HepG2 (cell line): ENCODE measurements around the gene C20orf202. TPM values are rescaled to one million over a fixed set of nuclear protein-coding genes. Genes with fewer than 3 reads are reported as not detected.
"Not testable (repeated sequence)": the region's sequence is repeated elsewhere in the genome, so short reads cannot be mapped to it uniquely, and the experiment has no call there.

Experiments used
- ATAC-seq: fragments of 200-7000 bp; cut with Tn5 transposase; 3 replicates; pipeline ENCODE4 v1.9.1; 2020; ENCODE audit warnings: mild to moderate bottlenecking, moderate library complexity
- BruUV-seq: library from RNA; stranded (reverse); fragments of 400-500 nt; replicated peaks from 2 replicates; lab custom pipeline; 2021; lab: Mats Ljungman, UMichigan
- CTCF ChIA-PET: fragments of 300-600 bp; formaldehyde crosslinking; extraction: SDS; loops from one replicate; lab custom pipeline; 2021; ENCODE audit warnings: low total read pairs, inconsistent platforms, low intra/inter-chr PET ratio; lab: Yijun Ruan, JAX
- POLR2A ChIA-PET: fragments of 350-600 bp; sonication (Branson Sonifier 250); formaldehyde crosslinking; loops from one replicate; lab custom pipeline; 2020; ENCODE audit warnings: antibody characterized with exemption, inconsistent platforms; lab: Yijun Ruan, JAX
- DNase-seq: peaks from one replicate; pipeline ENCODE4 v3.0.0-alpha.2; 2015; ENCODE audit warnings: low spot score
- FAIRE-seq: peaks from 3 replicates; lab custom pipeline; 2011; peaks lifted over from hg19 to GRCh38; lab: Jason Lieb, UNC
- H2AFZ ChIP-seq: one replicate; pipeline ENCODE4 v1.6.1; 2011; ENCODE audit warnings: low read length, inconsistent platforms
- H3K27ac ChIP-seq: fragments of 300-600 bp; 3 replicates; pipeline ENCODE4 v1.8.0; 2011; ENCODE audit warnings: mixed run types, mild to moderate bottlenecking, mixed read lengths, low read length, inconsistent platforms; ENCODE audit not compliant: insufficient read depth; ENCODE audit errors: extremely low read length
- H3K27me3 ChIP-seq, 2 experiments: fragments of 200-600 bp in 1 of 2; 2 replicates in 1 of 2; 3 replicates in 1 of 2; pipeline versions ENCODE4 v1.6.0 to v1.8.0; 2011; ENCODE audit warnings: low read length in 2 of 2, mild to moderate bottlenecking in 2 of 2, moderate library complexity in 2 of 2, inconsistent platforms in 1 of 2; ENCODE audit not compliant: insufficient read depth in 2 of 2, control insufficient read depth in 1 of 2
- H3K36me3 ChIP-seq, 2 experiments: fragments of 200-600 bp in 1 of 2; replicated peaks in 1 of 2; 2 replicates in 1 of 2; 3 replicates in 1 of 2; pipeline versions ENCODE4 v1.5.1 to v1.8.0; 2011; ENCODE audit warnings: low read length in 2 of 2, inconsistent platforms in 1 of 2; ENCODE audit not compliant: insufficient read depth in 2 of 2, control insufficient read depth in 1 of 2
- H3K4me1 ChIP-seq: 2 replicates; pipeline ENCODE4 v1.5.1; 2012; ENCODE audit warnings: low read length, inconsistent platforms; ENCODE audit not compliant: insufficient read depth
- H3K4me2 ChIP-seq: 2 replicates; pipeline ENCODE4 v1.6.0; 2011; ENCODE audit warnings: low read depth, low read length, inconsistent platforms
- H3K4me3 ChIP-seq, 3 experiments: fragments of 200-600 bp in 1 of 3; sonication (generic), shearing (Covaris generic) in 1 of 3; replicated peaks in 1 of 3; 2 replicates each; pipeline ENCODE4 v1.5.1; 2011 to 2016; ENCODE audit warnings: low read length in 3 of 3, inconsistent platforms in 2 of 3, low read depth in 2 of 3, mild to moderate bottlenecking in 2 of 3, control low read depth in 1 of 3, mixed read lengths in 1 of 3; ENCODE audit not compliant: insufficient read depth in 1 of 3
- H3K79me2 ChIP-seq: one replicate; pipeline ENCODE4 v1.6.1; 2011; ENCODE audit warnings: low read length, inconsistent platforms; ENCODE audit not compliant: insufficient read depth
- H3K9ac ChIP-seq: 2 replicates; pipeline ENCODE4 v1.6.0; 2011; ENCODE audit warnings: mild to moderate bottlenecking, low read depth, low read length, inconsistent platforms; ENCODE audit not compliant: insufficient read depth
- H3K9me3 ChIP-seq: 2 replicates; pipeline ENCODE4 v1.5.1; 2012; ENCODE audit warnings: mild to moderate bottlenecking, low read length
- H4K20me1 ChIP-seq: 2 replicates; pipeline ENCODE4 v1.6.0; 2011; ENCODE audit warnings: inconsistent platforms, mild to moderate bottlenecking, low read length, moderate library complexity; ENCODE audit not compliant: insufficient read depth
- EEA1 ChIP-seq: sonication (generic); formaldehyde crosslinking; IDR thresholded peaks from 2 replicates; pipeline ENCODE4 v1.5.1; 2020; ENCODE audit warnings: mild to moderate bottlenecking, missing genetic modification reagents, borderline replicate concordance
- FOXA1 ChIP-seq, 2 experiments: fragments of 450-650 bp in 1 of 2; sonication (generic) in 1 of 2; formaldehyde crosslinking in 1 of 2; IDR thresholded peaks; 2 replicates each; pipeline versions ENCODE4 v1.4.0 to v1.6.1; 2016 to 2020; ENCODE audit warnings: missing genetic modification reagents in 1 of 2
- FOXA3 ChIP-seq: IDR thresholded peaks from 2 replicates; pipeline ENCODE4 v1.6.1; 2016; ENCODE audit warnings: missing genetic modification reagents, missing compliant biosample characterization
- MTA1 ChIP-seq: sonication (generic); formaldehyde crosslinking; IDR thresholded peaks from 2 replicates; pipeline ENCODE4 v1.4.0; 2020; ENCODE audit warnings: missing genetic modification reagents, mild to moderate bottlenecking, borderline replicate concordance
- NFE2L2 ChIP-seq: fragments of 150-350 bp; IDR thresholded peaks from 2 replicates; pipeline ENCODE4 v1.6.1; 2014; ENCODE audit warnings: low read length
- NRL ChIP-seq: sonication (generic); formaldehyde crosslinking; IDR thresholded peaks from 2 replicates; pipeline ENCODE4 v1.5.0; 2020; ENCODE audit warnings: missing genetic modification reagents, mild to moderate bottlenecking, moderate library complexity, borderline replicate concordance
- PITX1 ChIP-seq: sonication (generic); formaldehyde crosslinking; IDR thresholded peaks from 2 replicates; pipeline ENCODE4 v1.5.1; 2020; ENCODE audit warnings: mild to moderate bottlenecking, missing genetic modification reagents
- ZBTB7A ChIP-seq: sonication (generic); formaldehyde crosslinking; IDR thresholded peaks from 2 replicates; pipeline ENCODE4 v1.8.0; 2022; ENCODE audit warnings: mild to moderate bottlenecking, missing genetic modification reagents
- ZNF431 ChIP-seq: sonication (generic); formaldehyde crosslinking; IDR thresholded peaks from 2 replicates; pipeline ENCODE4 v1.9.0; 2022; ENCODE audit warnings: missing genetic modification reagents, low read depth, mild to moderate bottlenecking, borderline replicate concordance
- WGBS: methylation state at CpG from one replicate; pipeline ENCODE4 v1.1.6; 2017; ENCODE audit warnings: low lambda C conversion rate; 5-methylcytosine and 5-hydroxymethylcytosine counted together
- in situ Hi-C: cut with HindIII; loops from 2 replicates; pipeline ENCODE4 v1.10.0; 2017; ENCODE audit warnings: low pct_unique_long_range_greater_than_20kb; ENCODE audit not compliant: extremely low pct_ligation_motif_present
- intact Hi-C: fragments of 100-400 bp; cut with micrococcal nuclease; formaldehyde crosslinking; loops from one replicate; pipeline ENCODE4 v1.10.0; 2022; ENCODE audit not compliant: unreplicated experiment
- polyA plus RNA-seq, 8 experiments: library from polyadenylated mRNA; depleted of rRNA in 3 of 8; stranded (reverse) in 7 of 8; unstranded in 1 of 8; fragments of >200 nt; fragmentation: Illumina TruSeq in 4 of 8; extraction: Trizol in 4 of 8; gene quantifications; 2 replicates each; pipeline versions ENCODE4 v1.2.1 to v1.2.3, GENCODE V29; 2011 to 2016; ENCODE audit warnings: low read depth in 4 of 8, missing spikeins in 1 of 8, mixed read lengths in 1 of 8; ENCODE audit not compliant: insufficient read depth in 1 of 8
- total RNA-seq, 5 experiments: library from RNA; depleted of rRNA; stranded (reverse); fragments of >200 nt; fragmentation: Illumina TruSeq; extraction: Trizol; gene quantifications; 2 replicates each; pipeline ENCODE4 v1.2.3, GENCODE V29; 2016; ENCODE audit warnings: low read depth in 1 of 5
- TF ChIP-seq, protein P1 (sequence below), 2 experiments: sonication (generic) in 1 of 2; formaldehyde crosslinking in 1 of 2; IDR thresholded peaks; 2 replicates each; pipeline versions ENCODE4 v1.5.1 to v1.6.1; 2011 to 2020; ENCODE audit warnings: borderline replicate concordance in 1 of 2, low read depth in 1 of 2, low read length in 1 of 2, mild to moderate bottlenecking in 1 of 2, missing genetic modification reagents in 1 of 2, moderate library complexity in 1 of 2

Gene C20orf202
- total and polyA plus RNA-seq, 2 of the 13 experiments (the other 11 are each of a cell fraction or from before 2014, with no cell fraction given) = 0.20 to 1.2 TPM

DNA sequence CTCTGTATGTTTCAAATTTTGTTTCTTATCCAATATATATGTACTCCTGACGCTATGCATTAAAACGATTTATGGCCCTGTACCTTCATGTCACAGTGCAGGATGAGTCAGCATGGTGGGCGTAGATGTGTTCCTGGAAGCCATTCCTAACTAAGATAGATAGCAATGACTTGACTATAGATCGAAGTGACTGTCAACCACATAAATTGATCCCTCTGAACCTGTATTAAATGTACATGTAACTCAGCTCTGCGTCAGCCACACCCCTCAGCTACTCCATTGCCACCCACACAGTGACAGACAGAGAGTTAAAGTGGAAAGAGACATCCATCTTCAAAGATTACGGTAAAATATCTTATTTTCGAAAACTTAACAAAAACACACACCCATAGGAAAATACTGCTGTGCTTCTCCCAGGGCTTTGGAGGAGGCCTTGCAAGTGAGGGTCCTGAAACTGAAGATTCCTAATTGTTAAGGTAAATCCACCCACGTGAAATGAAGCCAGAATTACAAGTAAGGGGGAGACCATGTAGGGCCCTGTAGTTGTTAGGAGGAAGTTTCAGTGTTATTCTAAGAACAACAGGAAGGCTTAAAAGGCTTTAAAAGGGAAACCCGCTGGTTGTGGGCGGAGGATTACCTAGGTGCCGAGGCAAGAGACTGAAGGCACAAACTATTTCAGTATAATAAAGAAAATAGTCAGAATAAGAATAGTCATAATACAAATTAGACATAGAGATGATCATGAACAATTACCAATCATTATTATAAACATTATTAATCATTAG is 12.3 kb downstream of the C20orf202 start:
- no peak for FAIRE-seq
- no peak for ATAC-seq

DNA sequence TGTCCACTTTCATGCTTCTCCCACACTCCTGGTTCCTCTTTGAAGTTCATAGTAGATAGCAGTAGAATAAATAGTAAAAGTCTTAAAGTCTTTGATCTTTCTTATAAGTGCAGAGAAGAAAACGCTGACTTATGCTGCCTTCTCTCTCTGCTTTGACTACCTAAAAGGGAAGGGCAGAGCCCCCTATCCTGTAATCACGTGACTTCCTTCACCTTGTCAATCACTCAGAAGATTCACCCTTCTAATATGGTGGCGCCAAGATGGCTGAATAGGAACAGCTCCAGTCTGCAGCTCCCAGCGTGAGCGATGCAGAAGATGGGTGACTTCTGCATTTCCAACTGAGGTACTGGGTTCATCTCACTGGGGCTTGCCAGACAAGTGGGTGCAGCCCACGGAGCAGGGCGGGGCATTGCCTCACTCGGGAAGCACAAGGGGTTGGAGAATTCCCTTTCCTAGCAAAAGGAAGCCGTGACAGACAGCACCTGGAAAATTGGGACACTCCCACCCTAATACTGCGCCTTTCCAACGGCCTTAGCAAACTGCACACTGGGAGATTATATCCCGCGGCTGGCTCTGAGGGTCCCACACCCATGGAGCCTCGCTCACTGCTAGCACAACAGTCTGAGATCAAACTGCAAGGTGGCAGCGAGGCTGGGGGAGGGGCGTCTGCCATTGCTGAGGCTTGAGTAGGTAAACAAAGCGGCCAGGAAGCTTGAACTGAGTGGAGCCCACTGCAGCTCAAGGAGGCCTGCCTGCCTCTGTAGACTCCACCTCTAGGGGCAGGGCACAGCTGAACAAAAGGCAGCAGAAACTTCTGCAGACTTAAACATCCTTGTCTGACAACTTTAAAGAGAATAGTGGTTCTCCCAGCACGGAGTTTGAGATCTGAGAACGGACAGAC is 13.5 kb downstream of the C20orf202 start:
- POLR2A ChIA-PET; H3K4me1 ChIP-seq; DNase-seq; FAIRE-seq; H3K27ac ChIP-seq; H3K36me3 ChIP-seq; BruUV-seq; H3K79me2 ChIP-seq; in situ Hi-C loops; H4K20me1 ChIP-seq; H2AFZ ChIP-seq; ATAC-seq; intact Hi-C loops; H3K9ac ChIP-seq; CTCF ChIA-PET; H3K9me3 ChIP-seq; TF ChIP-seq FOXA1 (IDR thresholded peaks at IDR 0.05): not testable (repeated sequence)
- peak overlapping the region; percentile 32 for H3K4me2 ChIP-seq
- H3K4me3 ChIP-seq = peak overlapping the region in 1 of 3 experiments; percentile 19; a peak in 1 of 6 replicates
- WGBS = 38% methylated on average over 19 of the region's 19 CpGs
- peaks cover 0 to 12% of the 10 kb centered on the region in 2 experiments; a peak in 2 of 5 replicates for H3K27me3 ChIP-seq
- TF ChIP-seq, protein P1, sequence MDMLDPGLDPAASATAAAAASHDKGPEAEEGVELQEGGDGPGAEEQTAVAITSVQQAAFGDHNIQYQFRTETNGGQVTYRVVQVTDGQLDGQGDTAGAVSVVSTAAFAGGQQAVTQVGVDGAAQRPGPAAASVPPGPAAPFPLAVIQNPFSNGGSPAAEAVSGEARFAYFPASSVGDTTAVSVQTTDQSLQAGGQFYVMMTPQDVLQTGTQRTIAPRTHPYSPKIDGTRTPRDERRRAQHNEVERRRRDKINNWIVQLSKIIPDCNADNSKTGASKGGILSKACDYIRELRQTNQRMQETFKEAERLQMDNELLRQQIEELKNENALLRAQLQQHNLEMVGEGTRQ (IDR thresholded peaks at IDR 0.05; ENCODE audit: low read depth, low read length) = peak; percentile 70
- TF ChIP-seq, protein P1 (CRISPR knock-in tag; IDR thresholded peaks at IDR 0.05; ENCODE audit: borderline replicate concordance) = not testable (repeated sequence)
- 0 out of 2 replicates have a peak, but pooled peaks have one; percentile 46 for TF ChIP-seq EEA1 (CRISPR knock-in tag)
- peak; percentile 56 for TF ChIP-seq FOXA1 (CRISPR knock-in tag; IDR thresholded peaks at IDR 0.05)
- TF ChIP-seq MTA1 = 0 out of 2 replicates have a peak, but pooled peaks have one; percentile 24
- TF ChIP-seq PITX1 = 0 out of 2 replicates have a peak, but pooled peaks have one; percentile 15
- TF ChIP-seq FOXA3 = 0 out of 2 replicates have a peak, but pooled peaks have one; percentile 23
- 0 out of 2 replicates have a peak, but pooled peaks have one; percentile 26 for TF ChIP-seq NRL
- TF ChIP-seq ZBTB7A (CRISPR knock-in tag) = 0 out of 2 replicates have a peak, but pooled peaks have one; percentile 38

More for the DNA sequence above, 12.3 kb downstream of the C20orf202 start:
- H3K9me3 ChIP-seq = no peaks in the 10 kb centered on the region
- no peaks in the 10 kb centered on the region for H3K79me2 ChIP-seq
- peaks cover 9% of the 10 kb centered on the region; the same call in 1 of the 2 replicates for H3K4me1 ChIP-seq
- DNase-seq = no peak
- no TSS peak for BruUV-seq
- no peaks in the 10 kb centered on the region for H3K36me3 ChIP-seq
- 32% methylated on average over 11 of the region's 11 CpGs for WGBS
- intact Hi-C loops = no loop called here
- TF ChIP-seq NFE2L2 (peak; percentile 17; the same call in 1 of the 2 replicates), ZNF431 (CRISPR knock-in tag) (no peak)
- ChIA-PET POLR2A (no interaction called here), CTCF (no interaction called here)
- no peak overlapping the region for H3K4me2 ChIP-seq
- peaks cover 0 to 13% of the 10 kb centered on the region in 2 experiments; a peak in 2 of 5 replicates for H3K27me3 ChIP-seq
- no peak overlapping the region for H3K9ac ChIP-seq
- no peak overlapping the region for H2AFZ ChIP-seq
- in situ Hi-C loops = no loop called here
- no peak overlapping the region for H3K4me3 ChIP-seq
- no peak overlapping the region for H3K27ac ChIP-seq
- no peaks in the 10 kb centered on the region for H4K20me1 ChIP-seq
